ENCODE data around the gene XPO6.

- TF ChIP-seq, protein P1, sequence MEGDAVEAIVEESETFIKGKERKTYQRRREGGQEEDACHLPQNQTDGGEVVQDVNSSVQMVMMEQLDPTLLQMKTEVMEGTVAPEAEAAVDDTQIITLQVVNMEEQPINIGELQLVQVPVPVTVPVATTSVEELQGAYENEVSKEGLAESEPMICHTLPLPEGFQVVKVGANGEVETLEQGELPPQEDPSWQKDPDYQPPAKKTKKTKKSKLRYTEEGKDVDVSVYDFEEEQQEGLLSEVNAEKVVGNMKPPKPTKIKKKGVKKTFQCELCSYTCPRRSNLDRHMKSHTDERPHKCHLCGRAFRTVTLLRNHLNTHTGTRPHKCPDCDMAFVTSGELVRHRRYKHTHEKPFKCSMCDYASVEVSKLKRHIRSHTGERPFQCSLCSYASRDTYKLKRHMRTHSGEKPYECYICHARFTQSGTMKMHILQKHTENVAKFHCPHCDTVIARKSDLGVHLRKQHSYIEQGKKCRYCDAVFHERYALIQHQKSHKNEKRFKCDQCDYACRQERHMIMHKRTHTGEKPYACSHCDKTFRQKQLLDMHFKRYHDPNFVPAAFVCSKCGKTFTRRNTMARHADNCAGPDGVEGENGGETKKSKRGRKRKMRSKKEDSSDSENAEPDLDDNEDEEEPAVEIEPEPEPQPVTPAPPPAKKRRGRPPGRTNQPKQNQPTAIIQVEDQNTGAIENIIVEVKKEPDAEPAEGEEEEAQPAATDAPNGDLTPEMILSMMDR (IDR thresholded peaks at IDR 0.05; ENCODE audit: insufficient read depth, low read length), result no peak
- no peak for TF ChIP-seq GABPA (IDR thresholded peaks at IDR 0.05; ENCODE audit: low read depth)
- no peak for TF ChIP-seq POLR2AphosphoS5 (IDR thresholded peaks at IDR 0.05; ENCODE audit: low read depth)
- TF ChIP-seq, protein P2, sequence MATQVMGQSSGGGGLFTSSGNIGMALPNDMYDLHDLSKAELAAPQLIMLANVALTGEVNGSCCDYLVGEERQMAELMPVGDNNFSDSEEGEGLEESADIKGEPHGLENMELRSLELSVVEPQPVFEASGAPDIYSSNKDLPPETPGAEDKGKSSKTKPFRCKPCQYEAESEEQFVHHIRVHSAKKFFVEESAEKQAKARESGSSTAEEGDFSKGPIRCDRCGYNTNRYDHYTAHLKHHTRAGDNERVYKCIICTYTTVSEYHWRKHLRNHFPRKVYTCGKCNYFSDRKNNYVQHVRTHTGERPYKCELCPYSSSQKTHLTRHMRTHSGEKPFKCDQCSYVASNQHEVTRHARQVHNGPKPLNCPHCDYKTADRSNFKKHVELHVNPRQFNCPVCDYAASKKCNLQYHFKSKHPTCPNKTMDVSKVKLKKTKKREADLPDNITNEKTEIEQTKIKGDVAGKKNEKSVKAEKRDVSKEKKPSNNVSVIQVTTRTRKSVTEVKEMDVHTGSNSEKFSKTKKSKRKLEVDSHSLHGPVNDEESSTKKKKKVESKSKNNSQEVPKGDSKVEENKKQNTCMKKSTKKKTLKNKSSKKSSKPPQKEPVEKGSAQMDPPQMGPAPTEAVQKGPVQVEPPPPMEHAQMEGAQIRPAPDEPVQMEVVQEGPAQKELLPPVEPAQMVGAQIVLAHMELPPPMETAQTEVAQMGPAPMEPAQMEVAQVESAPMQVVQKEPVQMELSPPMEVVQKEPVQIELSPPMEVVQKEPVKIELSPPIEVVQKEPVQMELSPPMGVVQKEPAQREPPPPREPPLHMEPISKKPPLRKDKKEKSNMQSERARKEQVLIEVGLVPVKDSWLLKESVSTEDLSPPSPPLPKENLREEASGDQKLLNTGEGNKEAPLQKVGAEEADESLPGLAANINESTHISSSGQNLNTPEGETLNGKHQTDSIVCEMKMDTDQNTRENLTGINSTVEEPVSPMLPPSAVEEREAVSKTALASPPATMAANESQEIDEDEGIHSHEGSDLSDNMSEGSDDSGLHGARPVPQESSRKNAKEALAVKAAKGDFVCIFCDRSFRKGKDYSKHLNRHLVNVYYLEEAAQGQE (IDR thresholded peaks at IDR 0.05; ENCODE audit: insufficient replicate concordance, low read depth), result no peak
Measured at GRCh38 chr16:28187595-28188004, 24.2 kb downstream of the XPO6 start.

Measured in HL-60 (cell line).